MV-4-11 (cell line): ENCODE measurements around the gene HOXD11.
A peak's percentile ranks its signal among the peaks of the same experiment; 100 is the strongest.

Experiments
- DNase-seq: peaks from one replicate; lab custom pipeline; 2025; lab: John Stamatoyannopoulos, UW

HOXD11 gene

DNA sequence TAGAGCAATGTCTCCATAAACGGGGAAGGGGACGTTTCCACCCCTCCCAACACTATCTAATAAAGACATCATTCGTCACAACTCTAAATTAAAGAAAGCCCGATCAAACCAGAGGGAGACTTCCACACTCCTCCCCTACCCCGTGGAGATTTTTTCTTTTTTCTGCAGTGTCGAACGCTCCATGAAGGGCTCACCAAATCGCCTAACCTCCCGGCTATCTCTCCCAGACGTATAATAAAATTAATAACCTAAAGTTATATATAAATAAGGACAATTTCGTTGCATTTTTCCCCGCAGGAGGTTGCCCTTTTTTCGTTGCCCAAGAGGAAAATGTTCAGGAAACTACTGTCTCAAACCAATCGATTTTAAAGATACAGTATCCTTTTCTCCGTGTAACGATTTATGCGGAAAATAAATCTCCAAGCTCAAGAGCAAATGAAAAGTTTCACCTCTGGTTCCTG is 25.7 kb upstream of the HOXD11 start:
- DNase-seq = no peak

- DNase-seq = no peak
Observed at GRCh38 chr2:176081837-176082524, 25.1 kb upstream of the HOXD11 start.

DNA sequence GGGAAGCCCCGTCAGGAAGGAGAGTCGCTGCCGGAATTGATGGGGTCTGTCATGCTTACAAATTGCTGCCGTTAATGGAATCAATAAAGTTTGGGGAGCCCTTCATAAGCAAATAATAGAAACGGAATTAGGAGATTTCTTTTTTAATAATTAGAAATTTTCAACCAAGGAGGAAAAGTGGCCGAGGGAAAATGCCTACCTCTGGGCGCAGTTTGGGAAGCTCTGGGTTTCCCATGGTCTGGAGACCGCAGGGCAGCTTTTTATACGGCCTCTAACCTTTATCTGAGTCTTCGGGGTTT is 24.6 kb upstream of the HOXD11 start:
- no peak for DNase-seq

DNA sequence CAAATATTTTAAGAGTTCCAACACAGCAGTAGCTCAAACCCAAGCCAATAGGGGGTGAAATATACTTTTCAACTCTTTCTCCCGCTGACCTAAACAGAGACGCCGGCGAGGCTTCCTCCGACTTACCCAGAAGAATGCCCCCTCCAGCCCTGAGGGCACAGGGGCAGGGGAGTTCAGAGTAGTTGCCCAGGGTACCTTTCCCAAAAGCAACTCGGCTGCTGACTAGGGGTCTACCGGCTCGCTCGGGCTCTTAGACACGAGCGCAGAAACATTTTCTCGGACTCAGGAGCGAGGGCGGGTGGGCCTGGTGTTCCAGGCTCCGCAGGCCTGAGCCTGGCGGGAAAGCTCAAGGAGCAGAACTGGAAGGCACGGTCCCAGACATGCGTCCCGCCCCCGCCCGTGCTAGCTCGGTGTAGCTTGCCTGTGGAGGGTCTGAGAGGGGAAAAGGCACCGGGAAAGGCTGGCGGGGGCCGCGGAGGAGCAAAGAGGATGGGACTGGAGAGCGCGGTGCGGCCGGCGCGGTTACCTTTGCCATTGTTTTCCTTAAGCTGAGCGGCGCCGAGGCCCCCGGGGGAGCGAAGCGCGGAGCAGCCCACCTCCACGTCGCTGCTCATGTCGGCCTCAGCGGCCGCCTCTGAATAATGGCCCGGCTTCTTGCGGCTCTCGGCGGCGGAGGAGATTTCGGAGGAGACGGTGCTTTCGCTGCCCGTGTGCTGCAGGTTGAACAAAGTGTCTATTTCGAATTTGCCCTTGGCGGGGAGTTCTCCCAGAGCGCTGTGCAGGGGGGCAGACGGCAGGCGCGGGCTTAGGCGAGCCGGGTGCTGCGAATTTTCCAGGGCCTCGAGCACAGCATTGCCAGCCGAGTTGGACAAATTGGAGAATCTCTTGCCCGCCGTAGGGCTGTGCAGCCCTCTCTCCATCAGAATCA is 24.0 kb upstream of the HOXD11 start:
- no peak for DNase-seq

GRCh38 chr2:176083796-176084261 is 23.3 kb upstream of the HOXD11 start, which contains the start of gene EVX2:
Gene EVX2 (minus strand): TSS chr2:176083962. CDS start chr2:176083776, 186 bp downstream.
- no peak for DNase-seq

DNA sequence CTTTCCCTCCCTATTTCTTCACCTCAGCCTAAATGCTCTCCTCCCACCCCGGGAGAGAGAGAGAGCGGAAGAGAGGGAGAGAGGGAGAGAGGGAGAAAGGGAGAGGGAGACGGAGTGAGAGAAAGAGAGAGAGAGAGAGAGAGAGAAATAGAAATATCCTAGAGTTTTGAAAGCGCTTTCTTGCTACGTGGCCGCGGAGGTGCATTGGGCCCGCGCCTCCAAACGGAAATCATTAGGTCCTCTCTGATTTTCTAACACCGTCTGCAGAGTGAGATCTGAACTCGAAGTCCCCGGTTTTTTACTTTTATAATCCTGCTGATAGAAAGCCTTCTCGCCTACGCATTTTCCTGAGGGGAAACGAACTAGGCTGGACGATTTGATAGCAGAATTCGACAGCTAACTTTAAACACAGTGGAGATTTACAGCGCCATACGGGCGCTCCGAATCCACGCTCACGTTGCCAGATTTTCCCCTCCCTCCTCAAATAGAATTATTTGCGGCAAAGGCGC is 22.4 kb upstream of the HOXD11 start:
- DNase-seq = no peak

- DNase-seq = no peak
Observed at GRCh38 chr2:176085120-176085788, 21.8 kb upstream of the HOXD11 start.

- DNase-seq = no peak
Observed at GRCh38 chr2:176085861-176086771, 21.0 kb upstream of the HOXD11 start.

GRCh38 chr2:176087330-176088047 is 19.6 kb upstream of the HOXD11 start:
- DNase-seq = no peak

DNA sequence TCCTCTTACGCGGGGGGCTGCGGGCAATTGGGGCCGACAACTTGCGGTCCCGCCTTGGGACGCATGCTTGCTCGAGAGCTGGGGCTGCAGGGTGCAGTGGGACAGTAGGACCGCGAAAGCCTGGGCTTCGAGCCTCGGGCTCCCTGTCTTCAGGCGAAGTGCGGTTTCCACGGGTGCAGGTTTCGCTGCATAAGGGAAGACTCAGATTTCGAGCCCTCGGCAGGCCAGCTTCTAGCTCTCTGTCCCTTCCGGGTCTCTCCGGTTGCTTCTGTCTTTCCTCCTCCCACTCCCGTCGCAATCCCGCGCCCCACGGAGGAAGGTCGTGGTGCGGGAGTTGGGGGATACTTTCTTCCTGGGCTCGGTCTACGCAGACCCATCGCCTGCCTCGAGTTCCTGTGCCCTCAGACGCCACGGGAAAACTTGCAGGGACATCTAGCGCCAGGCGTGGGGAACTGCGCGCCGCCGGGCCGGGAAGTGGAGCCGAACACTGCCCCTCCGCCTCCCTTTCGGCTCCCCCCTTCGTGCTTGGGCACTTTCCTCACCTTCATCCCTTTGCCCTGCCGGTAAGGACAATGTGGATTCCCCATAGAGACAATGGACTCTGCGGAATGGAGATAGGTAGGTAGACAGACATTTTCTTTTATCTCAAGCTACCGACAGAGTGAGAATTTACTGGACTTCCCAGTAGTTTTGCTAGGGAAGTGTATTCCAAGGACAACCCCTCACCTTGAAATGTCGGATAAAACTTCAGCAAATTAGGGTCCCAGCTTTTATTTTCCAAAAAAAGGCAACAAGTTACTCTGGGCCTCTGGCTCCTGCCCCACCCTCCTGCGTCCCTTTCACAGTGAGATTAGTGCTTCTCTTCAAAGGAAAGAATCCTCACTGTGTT is 18.8 kb upstream of the HOXD11 start:
- no peak for DNase-seq

DNA sequence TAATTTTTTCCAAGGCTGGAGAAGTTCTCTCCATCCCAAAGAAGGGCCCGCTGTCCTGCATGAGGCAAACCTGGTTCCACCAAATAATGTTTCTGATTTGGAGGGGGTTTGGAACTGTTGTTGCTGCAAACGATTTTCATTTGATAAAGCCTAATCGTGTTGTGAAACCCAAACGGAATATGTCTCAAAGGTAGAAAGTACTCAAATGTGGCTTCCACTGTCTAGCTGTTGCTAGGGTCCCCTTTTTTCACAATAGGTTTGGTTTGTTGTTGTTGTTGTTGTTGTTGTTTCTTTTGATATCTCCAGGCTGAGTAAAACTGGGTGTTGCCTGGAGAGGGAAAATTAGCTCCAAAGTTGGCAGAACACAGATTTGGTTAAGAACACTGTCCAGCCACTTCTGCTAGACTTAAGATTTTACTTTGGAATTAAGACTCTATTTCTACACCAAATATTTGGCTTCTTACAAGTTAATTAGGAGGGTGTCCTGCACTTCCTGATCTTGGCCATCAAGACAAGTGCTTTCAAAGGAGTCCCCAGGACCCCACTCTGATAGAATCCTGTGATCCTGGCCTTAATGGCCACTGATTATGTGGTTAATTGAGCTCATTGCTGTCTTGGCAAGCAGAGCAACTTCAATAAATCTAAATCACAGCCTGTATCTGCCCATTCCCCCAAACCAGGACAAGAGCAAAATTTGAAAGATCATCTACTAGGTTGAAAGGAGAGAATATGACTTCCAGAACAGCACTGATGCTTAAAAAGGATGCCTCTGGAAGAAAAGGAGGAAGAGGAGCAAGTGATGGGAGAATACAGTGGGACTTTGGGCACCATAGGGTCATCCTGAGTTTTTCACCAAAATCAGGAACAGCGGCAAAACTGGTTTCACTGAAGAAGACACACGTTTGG is 17.9 kb upstream of the HOXD11 start:
- DNase-seq = no peak

DNA sequence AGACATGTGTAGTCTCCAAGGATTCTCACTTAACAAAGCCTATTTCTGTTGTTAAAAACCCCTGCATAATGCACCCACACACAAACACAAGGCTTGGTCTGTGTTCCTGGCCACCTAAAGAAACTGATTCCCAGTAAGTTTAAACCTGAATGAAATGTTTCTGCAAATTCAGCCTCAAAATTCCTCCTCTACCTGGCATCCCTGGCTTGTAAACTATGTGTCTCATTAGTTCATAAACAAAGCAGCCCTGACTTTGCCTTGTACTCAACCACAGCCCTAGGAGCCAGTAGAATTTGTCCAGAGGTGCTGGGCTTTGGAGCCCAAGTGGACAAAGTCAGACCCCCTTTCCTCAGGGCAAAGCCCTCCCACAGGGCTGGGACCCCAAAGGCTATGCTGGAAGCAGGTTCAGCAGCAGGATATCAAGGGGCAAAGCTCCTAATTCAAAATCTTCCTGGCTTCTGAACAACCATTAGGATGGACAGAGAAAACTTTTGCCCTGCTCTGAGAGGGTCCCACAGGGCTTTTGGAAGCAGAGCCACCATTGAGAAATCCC is 17.2 kb upstream of the HOXD11 start:
- no peak for DNase-seq

DNA sequence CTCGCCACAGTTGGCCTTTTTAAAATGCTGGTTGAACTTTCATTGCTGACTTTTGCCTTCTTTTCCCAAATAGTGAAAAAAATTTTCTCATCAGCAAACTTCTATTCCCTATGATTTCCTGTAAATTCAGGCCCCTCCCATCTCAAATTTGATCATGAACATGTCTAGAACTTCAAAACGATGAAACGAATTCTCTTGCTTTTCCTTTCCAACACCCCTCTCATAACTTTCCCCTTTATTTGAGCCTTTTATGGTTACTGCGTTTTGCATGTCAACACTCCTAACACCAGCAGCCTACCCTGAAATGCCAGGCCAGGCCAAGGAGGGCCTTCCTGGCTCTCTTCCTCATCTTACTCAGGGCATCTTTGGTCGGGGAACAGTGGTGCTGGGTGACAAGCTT is 16.2 kb upstream of the HOXD11 start:
- DNase-seq = no peak

DNA sequence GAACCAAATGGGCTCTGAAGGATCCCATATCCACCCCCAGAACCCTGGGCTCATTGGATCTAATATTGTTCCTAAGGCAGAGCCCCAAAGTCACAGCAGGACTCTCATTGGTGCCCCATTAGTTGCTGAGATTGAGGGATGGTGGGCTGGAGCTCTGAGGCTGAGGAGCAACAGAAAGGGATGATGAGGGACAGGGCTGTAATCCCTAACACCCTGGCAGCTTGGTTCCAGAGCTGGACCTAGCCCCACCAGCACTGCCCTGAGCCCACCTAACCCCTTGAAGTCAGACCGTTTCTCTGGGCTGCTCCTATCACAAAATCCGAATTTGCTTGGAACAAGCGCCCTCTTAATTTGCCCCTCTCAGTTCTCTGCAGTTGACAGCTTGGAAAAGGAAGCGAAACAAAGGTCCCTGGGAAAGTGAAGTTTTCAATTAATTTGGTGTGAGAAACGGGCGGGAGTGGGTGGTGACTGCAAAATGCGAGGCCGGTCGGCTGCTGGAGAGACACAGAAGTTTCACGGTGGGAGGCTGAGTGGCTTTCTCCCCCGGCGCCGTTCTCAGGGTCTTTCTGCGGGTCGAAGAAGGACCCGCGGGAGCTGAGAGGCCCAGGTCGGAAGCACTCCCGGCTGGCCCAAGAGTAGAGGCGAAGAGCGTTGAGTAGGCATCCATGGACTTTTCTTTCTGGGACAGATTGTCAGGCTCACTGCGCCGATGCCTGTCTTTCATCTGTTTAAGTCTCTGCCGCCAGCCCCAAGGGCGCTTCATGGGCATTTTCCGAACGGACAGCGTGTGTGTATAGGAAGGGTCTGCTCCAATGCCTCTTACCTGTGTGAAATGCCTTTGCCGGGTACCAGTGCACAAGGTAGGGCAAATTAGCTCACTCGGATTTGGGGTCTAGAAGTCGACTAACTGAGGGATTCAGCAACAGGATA is 15.5 kb upstream of the HOXD11 start:
- DNase-seq = peak; percentile 17

DNA sequence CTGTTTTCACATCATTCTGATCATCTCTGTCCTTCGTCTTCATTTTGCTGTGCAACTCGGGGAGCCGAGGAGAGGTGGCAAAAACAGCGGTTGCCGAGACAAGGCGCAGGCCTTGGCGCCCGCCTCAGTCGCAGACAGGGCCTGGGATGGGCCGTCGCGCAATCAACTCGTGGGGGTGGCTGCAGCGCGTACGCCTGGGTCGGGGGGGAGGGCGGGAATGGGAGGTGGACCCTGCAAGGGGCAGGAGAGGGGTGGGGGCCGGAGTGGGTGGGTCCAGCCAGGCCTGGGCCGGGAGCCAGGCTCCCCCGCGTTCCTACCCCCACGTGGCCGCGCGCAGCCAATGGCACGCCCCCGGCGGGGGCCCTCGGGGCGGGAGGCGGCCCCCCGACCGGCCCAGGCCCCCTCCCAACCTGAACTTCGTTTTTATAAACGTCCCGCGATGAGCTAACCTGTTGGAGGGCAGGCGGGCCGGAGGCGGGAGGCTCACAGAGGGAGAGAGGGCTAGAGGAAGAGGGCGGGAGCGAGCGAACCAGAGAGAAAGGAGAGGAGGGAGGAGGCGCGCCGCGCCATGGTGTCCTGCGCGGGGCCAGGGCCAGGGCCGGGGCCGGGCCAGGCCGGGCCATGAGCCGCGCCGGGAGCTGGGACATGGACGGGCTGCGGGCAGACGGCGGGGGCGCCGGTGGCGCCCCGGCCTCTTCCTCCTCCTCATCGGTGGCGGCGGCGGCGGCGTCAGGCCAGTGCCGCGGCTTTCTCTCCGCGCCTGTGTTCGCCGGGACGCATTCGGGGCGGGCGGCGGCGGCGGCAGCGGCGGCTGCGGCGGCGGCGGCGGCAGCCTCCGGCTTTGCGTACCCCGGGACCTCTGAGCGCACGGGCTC is 14.6 kb upstream of the HOXD11 start, which contains the start of gene HOXD13:
HOXD13 (plus strand) TSS at position 452 of the 875 bp plus-strand sequence; CDS start at position 622, 170 bp downstream.
- no peak for DNase-seq
